AG09309 (cell line): ENCODE measurements around the gene PTPRB.

ENCODE experiments used
- DNase-seq: peaks from one replicate; pipeline ENCODE4 v3.0.0-alpha.2; 2010; ENCODE audit warnings: low read depth
- H3K4me3 ChIP-seq: 2 replicates; pipeline ENCODE4 v1.5.1; 2011; ENCODE audit warnings: mild to moderate bottlenecking, low read depth, low read length, moderate library complexity; ENCODE audit not compliant: control insufficient read depth
- TF ChIP-seq, protein P1 (sequence below): IDR thresholded peaks from 2 replicates; pipeline ENCODE4 v1.5.1; 2011; ENCODE audit warnings: mild to moderate bottlenecking, low read depth, low read length, inconsistent platforms; ENCODE audit not compliant: insufficient read depth, control insufficient read depth; ENCODE audit errors: missing control alignments

PTPRB gene

DNA sequence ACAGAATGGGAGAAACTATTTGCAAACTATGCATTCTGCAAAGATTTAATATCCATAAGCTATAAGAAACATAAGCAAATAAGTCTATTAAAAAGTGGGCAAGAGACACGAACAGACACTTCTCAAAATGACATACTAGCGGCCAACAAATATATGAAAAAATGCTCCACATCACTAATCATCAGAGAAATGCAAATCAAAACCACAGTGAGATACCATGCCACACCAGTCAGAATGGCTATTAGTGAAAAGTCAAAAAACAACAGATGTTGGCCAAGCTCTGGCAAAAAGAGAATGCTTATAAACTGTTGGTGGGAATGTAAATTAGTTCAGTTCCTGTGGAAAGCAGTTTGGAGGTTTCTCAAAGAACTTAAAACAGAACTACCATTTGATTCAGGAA, 149.8 kb downstream of the PTPRB start:
- DNase-seq: no peak
- TF ChIP-seq, protein P1, sequence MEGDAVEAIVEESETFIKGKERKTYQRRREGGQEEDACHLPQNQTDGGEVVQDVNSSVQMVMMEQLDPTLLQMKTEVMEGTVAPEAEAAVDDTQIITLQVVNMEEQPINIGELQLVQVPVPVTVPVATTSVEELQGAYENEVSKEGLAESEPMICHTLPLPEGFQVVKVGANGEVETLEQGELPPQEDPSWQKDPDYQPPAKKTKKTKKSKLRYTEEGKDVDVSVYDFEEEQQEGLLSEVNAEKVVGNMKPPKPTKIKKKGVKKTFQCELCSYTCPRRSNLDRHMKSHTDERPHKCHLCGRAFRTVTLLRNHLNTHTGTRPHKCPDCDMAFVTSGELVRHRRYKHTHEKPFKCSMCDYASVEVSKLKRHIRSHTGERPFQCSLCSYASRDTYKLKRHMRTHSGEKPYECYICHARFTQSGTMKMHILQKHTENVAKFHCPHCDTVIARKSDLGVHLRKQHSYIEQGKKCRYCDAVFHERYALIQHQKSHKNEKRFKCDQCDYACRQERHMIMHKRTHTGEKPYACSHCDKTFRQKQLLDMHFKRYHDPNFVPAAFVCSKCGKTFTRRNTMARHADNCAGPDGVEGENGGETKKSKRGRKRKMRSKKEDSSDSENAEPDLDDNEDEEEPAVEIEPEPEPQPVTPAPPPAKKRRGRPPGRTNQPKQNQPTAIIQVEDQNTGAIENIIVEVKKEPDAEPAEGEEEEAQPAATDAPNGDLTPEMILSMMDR: no peak
- H3K4me3 ChIP-seq: no peak overlapping the region

DNA sequence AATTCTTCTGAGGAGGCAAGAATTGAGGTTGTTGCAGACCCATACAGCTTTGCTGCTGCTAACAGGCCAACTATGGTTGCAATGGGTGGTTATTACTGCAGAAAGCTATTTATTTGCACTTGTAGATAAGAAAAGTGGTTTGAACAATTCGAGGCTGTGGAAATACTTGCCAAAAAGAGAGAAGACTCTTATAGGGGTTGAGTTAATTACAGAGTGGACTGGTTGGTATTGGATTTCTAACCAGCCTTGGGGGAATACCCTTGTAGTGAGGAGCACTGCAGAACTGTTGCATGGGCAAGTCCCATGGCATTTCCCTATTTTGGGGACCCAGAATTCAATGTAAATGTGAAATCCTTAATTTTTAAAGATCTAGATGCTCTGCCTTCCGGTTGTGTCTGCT, 150.6 kb downstream of the PTPRB start:
- H3K4me3 ChIP-seq: no peak overlapping the region
- DNase-seq: no peak
- TF ChIP-seq, protein P1: no peak

DNA sequence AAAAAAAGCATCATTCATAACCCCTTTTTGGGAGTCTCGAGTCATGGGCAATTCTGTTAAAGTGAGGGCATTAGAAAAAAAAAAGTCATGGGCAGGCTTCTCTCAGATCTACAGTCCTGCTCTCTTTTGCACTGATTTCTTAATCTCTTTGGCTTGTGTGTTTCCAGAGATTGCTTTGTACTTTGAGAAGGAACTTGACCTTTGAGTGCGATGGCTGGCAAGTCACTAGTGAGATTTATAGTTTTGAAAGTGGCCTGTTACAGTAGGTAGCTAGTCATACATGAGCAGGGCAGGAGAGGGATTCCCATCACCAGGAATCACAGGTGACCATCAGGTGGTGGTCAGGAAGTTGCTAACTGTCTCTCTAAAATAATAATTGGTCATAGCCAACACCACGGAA, 151.5 kb downstream of the PTPRB start:
- DNase-seq: no peak
- TF ChIP-seq, protein P1: no peak
- H3K4me3 ChIP-seq: no peak overlapping the region

DNA sequence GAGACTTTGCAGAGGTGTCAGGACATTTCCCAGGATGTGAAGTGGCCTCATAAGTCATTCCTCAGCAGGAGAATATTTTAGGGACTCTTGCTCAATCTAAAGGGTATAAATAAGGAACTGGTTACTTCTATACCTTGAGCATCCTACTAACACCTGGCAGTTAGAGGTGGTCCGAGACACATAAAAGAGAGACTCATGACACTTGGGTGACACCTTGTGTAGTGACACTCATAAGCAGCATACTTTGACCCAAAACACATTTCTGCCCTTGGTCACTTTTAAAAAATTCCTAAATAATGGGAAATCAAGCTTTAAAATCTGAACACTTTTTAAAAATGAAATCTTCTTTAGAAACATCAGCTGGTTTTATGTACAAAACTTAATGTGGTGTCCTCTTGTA, 152.8 kb downstream of the PTPRB start:
- no peak overlapping the region for H3K4me3 ChIP-seq
- no peak for DNase-seq
- TF ChIP-seq, protein P1: no peak

DNA sequence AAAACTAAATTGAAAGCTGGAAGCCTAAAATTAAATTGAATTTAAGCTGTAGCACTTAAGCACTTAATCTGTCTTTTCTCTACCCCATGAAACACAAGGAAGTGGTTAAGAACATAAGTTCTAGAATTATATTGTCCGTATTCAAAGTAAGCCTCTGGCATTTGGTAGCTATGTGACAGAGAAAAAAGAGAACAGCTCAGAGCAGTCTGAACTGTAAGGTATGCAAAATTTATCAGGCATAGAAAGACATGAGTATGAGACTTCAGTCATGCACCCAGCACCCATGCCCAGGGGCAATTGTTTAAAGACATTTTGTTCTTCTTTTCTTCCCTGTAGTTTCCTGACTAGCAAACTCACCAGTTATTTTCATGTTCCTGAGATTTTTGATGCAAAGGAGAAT, 154.5 kb downstream of the PTPRB start:
- no peak for DNase-seq
- no peak overlapping the region for H3K4me3 ChIP-seq
- TF ChIP-seq, protein P1: no peak

DNA sequence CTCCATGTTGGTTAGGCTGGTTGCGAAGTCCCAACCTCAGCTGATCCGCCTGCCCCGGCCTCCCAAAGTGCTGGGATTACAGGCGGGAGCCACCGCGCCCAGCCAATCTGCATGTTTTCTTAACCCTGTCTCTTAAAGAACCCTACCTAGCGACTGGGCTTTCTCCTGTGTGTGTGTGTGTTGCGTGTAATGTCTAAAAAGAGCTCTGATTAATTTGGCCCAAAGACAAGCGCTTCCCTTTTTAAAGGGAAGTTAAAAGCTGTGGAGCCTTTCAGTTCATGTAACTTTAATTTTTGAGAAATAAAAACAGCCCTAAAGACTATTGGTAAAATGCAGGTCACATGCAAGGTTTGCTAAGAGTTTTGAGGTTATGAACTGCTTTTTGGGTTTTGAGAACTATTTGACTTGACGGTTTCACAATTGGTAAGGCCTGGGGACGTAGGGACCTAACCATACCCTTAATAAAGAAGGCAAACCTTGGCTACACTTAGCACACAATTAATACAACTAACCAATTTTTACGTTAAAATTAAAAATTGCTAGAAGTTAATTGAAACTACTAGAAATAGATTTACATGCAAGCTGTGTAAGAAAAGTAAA, 167.9 kb downstream of the PTPRB start:
- TF ChIP-seq, protein P1: no peak
- no peak overlapping the region for H3K4me3 ChIP-seq
- no peak for DNase-seq

DNA sequence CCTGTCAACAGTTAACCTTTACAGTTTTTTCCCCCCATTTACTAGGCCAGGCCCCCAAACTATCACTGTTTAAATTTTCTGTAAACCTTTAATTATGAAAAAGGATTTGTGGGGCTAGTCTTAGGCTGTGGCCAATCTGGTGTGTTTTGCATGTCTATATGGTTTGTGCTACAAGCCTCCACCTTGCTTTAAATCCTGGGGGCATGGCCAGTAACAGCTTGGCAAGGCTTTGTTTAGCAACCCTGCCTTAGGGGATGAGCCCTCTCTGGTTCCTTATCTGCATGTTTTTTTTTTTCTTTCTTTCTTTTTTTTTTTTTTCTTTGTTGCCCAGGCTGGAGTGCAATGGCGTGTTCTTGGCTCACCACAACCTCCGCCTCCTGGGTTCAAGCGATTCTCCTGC, 168.5 kb downstream of the PTPRB start:
- TF ChIP-seq, protein P1: no peak
- DNase-seq: no peak
- no peak overlapping the region for H3K4me3 ChIP-seq
